D721Med (cell line): ENCODE results near the gene MRPS2.
"Not testable (repeated sequence)": the region's sequence is repeated elsewhere in the genome, so short reads cannot be mapped to it uniquely, and the experiment has no call there.

Experiments
- DNase-seq: peaks from one replicate; pipeline ENCODE4 v3.0.0; 2011; ENCODE audit warnings: low spot score; ENCODE audit not compliant: insufficient read length
- FAIRE-seq: peaks from 2 replicates; lab custom pipeline; 2011; peaks lifted over from hg19 to GRCh38; lab: Jason Lieb, UNC
- CTCF ChIP-seq: IDR thresholded peaks from 2 replicates; pipeline ENCODE4 v1.5.1; 2012; ENCODE audit warnings: mild to moderate bottlenecking, control low read depth; ENCODE audit not compliant: insufficient read depth; ENCODE audit errors: missing control alignments

Gene MRPS2

GRCh38 chr9:135536216-135536615, 35.7 kb downstream of the MRPS2 start:
- no peak for FAIRE-seq
- no peak for TF ChIP-seq CTCF
- no peak for DNase-seq

- FAIRE-seq = not testable (repeated sequence)
These were observed 42.9 kb downstream of the MRPS2 start for GRCh38 chr9:135543262-135543894.

GRCh38 chr9:135544981-135545635, 44.6 kb downstream of the MRPS2 start:
- TF ChIP-seq CTCF = no peak
- no peak for FAIRE-seq
- DNase-seq = no peak

More at GRCh38 chr9:135543262-135543894, 42.9 kb downstream of the MRPS2 start:
- not testable (repeated sequence) for DNase-seq

GRCh38 chr9:135545646-135546176, 45.2 kb downstream of the MRPS2 start, which contains the start of gene OBP2A:
Gene OBP2A (plus strand): TSS chr9:135546126. CDS start chr9:135546181, 55 bp downstream.
- not testable (repeated sequence) for FAIRE-seq, DNase-seq

GRCh38 chr9:135546792-135547617, 46.5 kb downstream of the MRPS2 start:
- DNase-seq, FAIRE-seq: not testable (repeated sequence)

GRCh38 chr9:135547756-135548736, 47.6 kb downstream of the MRPS2 start:
- DNase-seq = no peak
- FAIRE-seq = no peak
- no peak for TF ChIP-seq CTCF

GRCh38 chr9:135549478-135550343, 49.2 kb downstream of the MRPS2 start:
- not testable (repeated sequence) for FAIRE-seq

GRCh38 chr9:135550344-135550918, 49.9 kb downstream of the MRPS2 start:
- DNase-seq = no peak
- TF ChIP-seq CTCF = no peak
- no peak for FAIRE-seq

More at GRCh38 chr9:135549478-135550343, 49.2 kb downstream of the MRPS2 start:
- not testable (repeated sequence) for DNase-seq
